ENCODE measurements around the gene FBXO47.
"Not testable (repeated sequence)": the region's sequence is repeated elsewhere in the genome, so short reads cannot be mapped to it uniquely, and the experiment has no call there.

Gene FBXO47

GRCh38 chr17:38921756-38922411 is 45.3 kb downstream of the FBXO47 start:
- no peak for DNase-seq (ENCODE audit: low read depth)

- DNase-seq (ENCODE audit: low read depth), result no peak
Observed at GRCh38 chr17:38920374-38921291, 46.6 kb downstream of the FBXO47 start.

GRCh38 chr17:38919316-38920078 is 47.7 kb downstream of the FBXO47 start:
- no peak for DNase-seq (ENCODE audit: low read depth)

- DNase-seq (ENCODE audit: low read depth), result no peak
Observed at GRCh38 chr17:38918916-38919315, 48.3 kb downstream of the FBXO47 start.

- no peak for DNase-seq (ENCODE audit: low read depth)
Observed at GRCh38 chr17:38918129-38918913, 48.9 kb downstream of the FBXO47 start.

GRCh38 chr17:38917259-38917658 is 49.9 kb downstream of the FBXO47 start:
- no peak for DNase-seq (ENCODE audit: low read depth)

GRCh38 chr17:38916771-38917170 is 50.4 kb downstream of the FBXO47 start:
- DNase-seq (ENCODE audit: low read depth), result no peak

GRCh38 chr17:38915639-38915995 is 51.6 kb downstream of the FBXO47 start:
- DNase-seq (ENCODE audit: low read depth), result no peak

GRCh38 chr17:38914741-38915638 is 52.2 kb downstream of the FBXO47 start:
- no peak for DNase-seq (ENCODE audit: low read depth)

GRCh38 chr17:38912221-38912813 is 54.9 kb downstream of the FBXO47 start:
- DNase-seq (ENCODE audit: low read depth), result no peak

- DNase-seq (ENCODE audit: low read depth), result not testable (repeated sequence)
Observed at GRCh38 chr17:38911731-38912081, 55.5 kb downstream of the FBXO47 start.

- no peak for DNase-seq (ENCODE audit: low read depth)
Observed at GRCh38 chr17:38911081-38911730, 56.0 kb downstream of the FBXO47 start.

- DNase-seq (ENCODE audit: low read depth), result no peak
Observed at GRCh38 chr17:38910325-38910724, 56.9 kb downstream of the FBXO47 start.

GRCh38 chr17:38908676-38909181 is 58.5 kb downstream of the FBXO47 start:
- no peak for DNase-seq (ENCODE audit: low read depth)

GRCh38 chr17:38907930-38908675 is 59.1 kb downstream of the FBXO47 start:
- no peak for DNase-seq (ENCODE audit: low read depth)

GRCh38 chr17:38906460-38907228 is 60.6 kb downstream of the FBXO47 start:
- DNase-seq (ENCODE audit: low read depth), result no peak

GRCh38 chr17:38905375-38905774 is 61.8 kb downstream of the FBXO47 start:
- DNase-seq (ENCODE audit: low read depth), result no peak

- no peak for DNase-seq (ENCODE audit: low read depth)
Observed at GRCh38 chr17:38904892-38905291, 62.3 kb downstream of the FBXO47 start.

Data from fibroblast of the conjunctiva (primary cell).